T-cell (primary cell): ENCODE results near the gene MAP3K1. TPM values are rescaled to one million over a fixed set of nuclear protein-coding genes. Genes with fewer than 3 reads are reported as not detected.
"Not testable (repeated sequence)": the region's sequence is repeated elsewhere in the genome, so short reads cannot be mapped to it uniquely, and the experiment has no call there.

Experiments
- ATAC-seq, 4 experiments: fragments of 200-7000 bp in 3 of 4; fragments of 150-1000 bp in 1 of 4; cut with Tn5 transposase; replicated peaks in 1 of 4; 1 replicate in 3 of 4; 2 replicates in 1 of 4; pipeline ENCODE4 v1.10.0; 2021; ENCODE audit warnings: moderate library complexity in 3 of 4, mild to moderate bottlenecking in 2 of 4, moderate number of reproducible peaks in 1 of 4
- CTCF ChIA-PET, 2 donors: fragments of 300-600 bp; sonication (Branson Sonifier 250); formaldehyde crosslinking; loops; one replicate each; lab custom pipeline; 2022; ENCODE audit warnings: antibody characterized with exemption in 2 of 2; lab: Charles Lee
- POLR2A ChIA-PET, 2 donors: fragments of 300-600 bp; sonication (Branson Sonifier 250); formaldehyde crosslinking; loops; one replicate each; lab custom pipeline; 2022; ENCODE audit warnings: antibody characterized with exemption in 2 of 2; lab: Charles Lee
- DNase-seq, 35 experiments: peaks; one replicate each; pipeline versions ENCODE4 v3.0.0 to v3.0.0-alpha.2; 2013 to 2023
- H3K27ac ChIP-seq: one replicate; pipeline ENCODE4 v1.5.1; 2013; ENCODE audit warnings: low read length
- H3K27me3 ChIP-seq, 2 experiments: replicated peaks in 1 of 2; 1 replicate in 1 of 2; 2 replicates in 1 of 2; pipeline versions ENCODE4 v1.6.1 to v1.7.0; 2013; ENCODE audit warnings: low read length in 1 of 2, mixed read lengths in 1 of 2; ENCODE audit not compliant: control insufficient read depth in 2 of 2, insufficient read depth in 2 of 2; ENCODE audit errors: extremely low read depth in 1 of 2
- H3K36me3 ChIP-seq, 2 donors: 1 replicate in 1 of 2; 2 replicates in 1 of 2; pipeline versions ENCODE4 v1.6.1 to v1.7.0; 2013; ENCODE audit warnings: low read length in 1 of 2; ENCODE audit not compliant: control insufficient read depth in 2 of 2, insufficient read depth in 1 of 2; ENCODE audit errors: extremely low read depth in 1 of 2
- H3K4me1 ChIP-seq, 2 experiments: 1 replicate in 1 of 2; 2 replicates in 1 of 2; pipeline versions ENCODE4 v1.6.1 to v1.7.0; 2013; ENCODE audit warnings: low read length in 2 of 2, mixed read lengths in 1 of 2; ENCODE audit not compliant: insufficient read depth in 2 of 2, control insufficient read depth in 1 of 2; ENCODE audit errors: extremely low read depth in 1 of 2
- H3K4me3 ChIP-seq, 2 donors: 1 replicate in 1 of 2; 2 replicates in 1 of 2; pipeline versions ENCODE4 v1.5.1 to v1.7.0; 2013; ENCODE audit warnings: mild to moderate bottlenecking in 2 of 2, low read length in 1 of 2, moderate library complexity in 1 of 2; ENCODE audit not compliant: control insufficient read depth in 1 of 2; ENCODE audit errors: extremely low read depth in 1 of 2
- H3K9me3 ChIP-seq: 2 replicates; pipeline ENCODE4 v1.7.0; 2013
- H3K27ac Mint-ChIP-seq, 2 donors: one replicate each; pipeline ENCODE4 v1.8.0; 2020 to 2021; ENCODE audit warnings: mild to moderate bottlenecking in 2 of 2, mixed read lengths in 2 of 2
- H3K27me3 Mint-ChIP-seq, 2 donors: one replicate each; pipeline ENCODE4 v1.8.0; 2021 to 2022; ENCODE audit warnings: mixed read lengths in 2 of 2
- H3K36me3 Mint-ChIP-seq: one replicate; pipeline ENCODE4 v1.8.0; 2021; ENCODE audit warnings: mixed read lengths
- H3K4me1 Mint-ChIP-seq, 3 donors: one replicate each; pipeline ENCODE4 v1.8.0; 2020 to 2022; ENCODE audit warnings: mixed read lengths in 3 of 3, mild to moderate bottlenecking in 1 of 3
- H3K4me3 Mint-ChIP-seq, 3 donors: one replicate each; pipeline ENCODE4 v1.8.0; 2020 to 2022; ENCODE audit warnings: mild to moderate bottlenecking in 3 of 3, mixed read lengths in 3 of 3, moderate library complexity in 3 of 3
- H3K9me3 Mint-ChIP-seq, 3 donors: one replicate each; pipeline ENCODE4 v1.8.0; 2020 to 2022; ENCODE audit warnings: mixed read lengths in 3 of 3
- WGBS: methylation state at CpG from one replicate; pipeline ENCODE4 v1.1.5; 2013; ENCODE audit warnings: missing lambda C conversion rate; ENCODE audit not compliant: insufficient coverage; 5-methylcytosine and 5-hydroxymethylcytosine counted together
- total RNA-seq, 35 experiments: library from RNA in 6 of 35; stranded (reverse) in 6 of 35; fragments of 120-200 nt in 1 of 35; gene quantifications; one replicate each; pipeline versions ENCODE4 v1.2.1 to v1.2.4 and lab custom pipeline; 2013 to 2026

The MAP3K1 gene
- 10 to 100 TPM; 53.1 to 96.0 (median 80.6) TPM for total RNA-seq
- total RNA-seq (2013): 91.2 TPM
- total RNA-seq (lab: John Stamatoyannopoulos, UW): 72.9 to 499 (median 318) reads per million in 29 experiments

DNA sequence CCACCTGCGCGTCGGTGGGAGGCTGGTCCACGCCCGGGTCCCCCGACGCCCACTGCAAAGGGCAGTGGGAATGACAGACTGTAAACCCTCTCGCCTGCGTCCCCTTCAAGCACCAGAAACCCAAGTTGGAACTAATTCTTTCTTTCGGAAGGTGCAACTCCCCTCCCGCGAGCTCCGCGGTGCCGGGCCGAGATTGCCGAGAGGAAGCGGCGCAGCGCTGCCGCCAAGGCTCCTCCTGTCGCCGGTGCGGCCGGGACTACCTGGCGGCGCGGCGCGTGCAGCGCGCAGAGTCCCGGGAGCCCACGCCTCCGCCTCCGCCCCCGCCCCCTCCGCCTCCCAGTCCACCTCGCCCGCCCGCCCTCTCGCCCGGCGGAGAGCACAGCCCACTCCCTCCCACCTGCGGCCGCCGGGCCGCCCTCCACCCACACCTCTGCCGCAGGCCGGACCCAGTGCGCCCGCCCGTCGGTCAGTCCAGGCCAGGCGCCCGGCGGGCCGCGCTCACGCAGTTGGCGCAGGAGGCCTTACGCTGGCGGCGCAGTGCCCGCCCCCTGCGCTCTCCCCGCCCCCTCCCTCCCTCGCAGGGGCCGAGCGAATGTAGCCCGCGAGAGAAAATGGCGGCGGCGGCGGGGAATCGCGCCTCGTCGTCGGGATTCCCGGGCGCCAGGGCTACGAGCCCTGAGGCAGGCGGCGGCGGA lies at the start of gene MAP3K1:
Gene MAP3K1, plus strand, starts transcription at position 587 of the 695 bp plus-strand sequence. Its CDS starts 25 bp downstream, at position 612.
- no peaks in the 10 kb centered on the region for H3K36me3 Mint-ChIP-seq
- peaks cover 37 to 42% (median 38%) of the 10 kb centered on the region in 3 donors for H3K4me1 Mint-ChIP-seq
- H3K4me3 Mint-ChIP-seq: peak within 1 kb of the TSS; percentile 92 to 93 (median 93)
- CTCF ChIA-PET: interaction anchor here (0.5 to 1.6 kb wide), 7 partner anchors 12 to 543 kb away, joined by 3 to 8 read pairs (median 3); no protein-coding TSS in a partner anchor
- no peaks in the 10 kb centered on the region for H3K27me3 Mint-ChIP-seq
- ATAC-seq (peak; percentile 76 to 81 (median 80)), DNase-seq (peak; percentile 64 to 91 (median 77))
- POLR2A ChIA-PET: interaction anchor here in 1 of 2 donors (0.7 to 0.9 kb wide), 2 partner anchors 11 to 26 kb away, joined by 3 to 5 read pairs; no protein-coding TSS in a partner anchor
- WGBS: under 1% methylated on average over 57 of the region's 87 CpGs
- no peaks in the 10 kb centered on the region for H3K9me3 Mint-ChIP-seq
- Histone ChIP-seq H3K27ac (peak within 1 kb of the TSS; percentile 72), H3K36me3 (no peaks in the 10 kb centered on the region), H3K4me1 (peaks cover 11 to 13% of the 10 kb centered on the region in 2 experiments), H3K4me3 (peak within 1 kb of the TSS; percentile 92 to 97), H3K27me3 (no peaks in the 10 kb centered on the region), H3K9me3 (no peaks in the 10 kb centered on the region)
- H3K27ac Mint-ChIP-seq: peak within 1 kb of the TSS; percentile 94 to 96

DNA sequence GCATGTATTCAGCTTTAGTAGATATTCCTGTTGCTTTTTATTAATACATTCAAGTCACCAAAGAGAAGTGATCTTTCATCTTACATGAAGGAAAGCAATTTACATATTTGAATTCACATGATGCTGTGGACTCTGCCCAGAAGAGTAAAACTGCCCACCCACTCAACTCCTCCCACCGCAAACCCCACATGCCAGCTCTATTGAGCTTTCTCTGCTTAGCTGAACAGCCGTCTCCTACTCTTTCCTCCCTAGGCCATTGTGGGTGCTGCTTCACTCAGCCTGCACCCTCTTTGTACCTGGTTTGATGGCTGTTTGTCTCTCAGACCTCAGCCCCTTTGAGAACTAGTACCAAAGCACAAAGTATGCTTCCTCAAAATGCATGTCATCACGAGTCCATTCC lies 48.4 kb upstream of the MAP3K1 start:
- no peak overlapping the region for H3K27ac ChIP-seq
- H3K4me3 ChIP-seq: no peak overlapping the region
- ChIA-PET CTCF (interaction anchor here in 1 of 2 donors (0.6 to 1.0 kb wide), 2 partner anchors 26 to 63 kb away, joined by 3 read pairs; no protein-coding TSS in a partner anchor), POLR2A (no interaction called here)
- DNase-seq (no peak), ATAC-seq (no peak)
- no peaks in the 10 kb centered on the region for H3K36me3 ChIP-seq
- peaks cover 0 to 2% of the 10 kb centered on the region in 2 experiments for H3K4me1 ChIP-seq
- no peaks in the 10 kb centered on the region for H3K27me3 ChIP-seq
- Mint-ChIP-seq H3K9me3 (no peaks in the 10 kb centered on the region), H3K36me3 (no peaks in the 10 kb centered on the region), H3K27ac (no peak overlapping the region), H3K4me3 (no peak overlapping the region), H3K27me3 (no peaks in the 10 kb centered on the region), H3K4me1 (peaks cover 5 to 12% (median 9%) of the 10 kb centered on the region in 3 donors)
- no CpG with 5 or more reads among the region's 3 CpGs for WGBS
- H3K9me3 ChIP-seq: no peaks in the 10 kb centered on the region

DNA sequence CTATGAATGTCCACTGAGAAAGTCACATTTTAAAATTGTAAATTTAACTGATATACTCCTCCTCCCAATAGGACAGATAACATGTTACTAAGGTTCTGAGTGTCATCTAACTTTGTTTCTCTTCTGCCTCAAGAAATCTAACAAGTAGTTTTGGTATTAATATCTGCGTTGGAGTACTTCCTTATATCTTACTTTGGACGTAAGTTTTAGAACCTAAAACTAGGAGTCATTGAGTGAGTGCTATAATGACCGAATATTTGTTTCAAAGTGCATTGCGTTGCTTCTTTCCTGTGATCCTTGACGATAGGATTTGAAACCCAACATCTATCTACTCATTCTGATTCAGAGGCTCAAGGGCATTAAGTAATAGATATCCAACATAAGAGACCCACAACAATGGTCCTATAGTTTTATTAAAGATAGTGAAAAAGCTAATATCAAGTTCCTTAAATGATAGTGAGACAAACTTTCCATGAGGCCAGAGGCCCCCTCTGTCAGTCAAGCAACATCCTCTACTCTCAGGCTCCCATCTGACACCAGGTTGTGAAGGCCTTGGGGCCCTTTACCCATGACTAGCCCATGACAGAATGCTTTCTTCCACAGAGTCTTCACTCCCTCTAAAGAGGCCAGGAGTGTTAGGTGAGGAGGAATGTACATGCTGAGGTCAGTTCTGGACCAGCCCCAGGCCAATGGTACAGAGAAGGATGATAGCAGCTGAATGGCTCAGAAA lies 45.3 kb upstream of the MAP3K1 start:
- Histone ChIP-seq H3K4me1 (no peaks in the 10 kb centered on the region), H3K9me3 (no peaks in the 10 kb centered on the region), H3K4me3 (no peak overlapping the region), H3K27me3 (no peaks in the 10 kb centered on the region), H3K36me3 (no peaks in the 10 kb centered on the region), H3K27ac (no peak overlapping the region)
- Mint-ChIP-seq H3K4me1 (peaks cover 0 to 6% (median 0%) of the 10 kb centered on the region in 3 donors), H3K27ac (no peak overlapping the region), H3K9me3 (no peaks in the 10 kb centered on the region), H3K36me3 (no peaks in the 10 kb centered on the region), H3K27me3 (no peaks in the 10 kb centered on the region), H3K4me3 (no peak overlapping the region)
- ATAC-seq (no peak), DNase-seq (no peak)
- POLR2A ChIA-PET: no interaction called here
- WGBS: no CpG with 5 or more reads among the region's 5 CpGs
- CTCF ChIA-PET: no interaction called here

DNA sequence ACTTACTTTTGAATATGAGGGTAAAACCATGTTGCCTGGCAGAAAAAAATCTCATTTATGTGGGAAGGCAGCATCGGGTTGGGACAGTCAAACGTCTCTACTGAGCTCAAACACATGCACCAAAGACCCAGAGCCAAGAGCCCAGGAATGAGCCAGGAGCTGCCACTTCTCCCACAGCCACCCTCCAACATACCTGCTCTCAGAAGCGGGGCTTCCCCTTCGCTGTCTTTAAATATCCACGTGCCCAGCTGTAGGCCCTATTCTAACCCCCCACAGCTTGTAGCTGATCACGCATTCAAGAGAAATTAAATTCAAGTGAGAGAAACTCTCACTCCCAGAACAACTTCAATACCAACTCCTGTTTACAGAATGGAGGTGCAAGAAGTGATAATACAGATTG lies 42.6 kb upstream of the MAP3K1 start:
- CTCF ChIA-PET: interaction anchor here in 1 of 2 donors (0.9 kb wide), 1 partner anchor 15 kb away, joined by 3 read pairs; no protein-coding TSS in a partner anchor

DNA sequence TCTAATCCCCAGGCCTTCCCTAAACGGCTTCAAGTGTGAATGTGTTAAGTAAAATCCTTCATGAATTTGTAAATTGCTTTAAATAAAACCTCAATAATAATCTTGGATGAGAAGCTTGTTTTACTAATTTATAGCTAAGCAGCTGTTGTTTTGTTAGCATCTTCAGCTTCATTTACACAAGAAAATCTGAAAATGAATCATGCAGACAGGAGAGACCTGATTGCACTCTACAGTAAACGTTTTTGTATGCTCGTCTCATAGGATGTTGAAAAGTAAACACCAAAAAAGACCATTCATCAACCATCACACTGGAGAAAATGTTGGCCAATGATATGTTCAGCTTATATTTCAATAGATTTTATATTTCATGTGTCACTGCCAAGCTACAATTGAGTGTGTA lies 40.4 kb upstream of the MAP3K1 start:
- POLR2A ChIA-PET: interaction anchor here (0.6 to 0.9 kb wide), 4 partner anchors 60 to 507 kb away, joined by 3 to 10 read pairs (median 4); no protein-coding TSS in a partner anchor
- WGBS: no CpG with 5 or more reads among the region's 3 CpGs
- H3K27me3 Mint-ChIP-seq: no peaks in the 10 kb centered on the region

More for the DNA sequence above, 42.6 kb upstream of the MAP3K1 start:
- H3K27ac ChIP-seq: no peak overlapping the region
- H3K36me3 ChIP-seq: no peaks in the 10 kb centered on the region
- H3K9me3 Mint-ChIP-seq: peaks cover 0 to 10% (median 0%) of the 10 kb centered on the region in 3 donors
- no peaks in the 10 kb centered on the region for H3K4me1 Mint-ChIP-seq
- no CpG with 5 or more reads among the region's 6 CpGs for WGBS
- H3K27me3 ChIP-seq: no peaks in the 10 kb centered on the region
- no peaks in the 10 kb centered on the region for H3K27me3 Mint-ChIP-seq
- no peak overlapping the region for H3K27ac Mint-ChIP-seq
- POLR2A ChIA-PET: no interaction called here
- no peaks in the 10 kb centered on the region for H3K36me3 Mint-ChIP-seq
- no peak overlapping the region for H3K4me3 ChIP-seq
- ATAC-seq (no peak), DNase-seq (no peak)
- H3K4me1 ChIP-seq: no peaks in the 10 kb centered on the region
- H3K4me3 Mint-ChIP-seq: no peak overlapping the region
- H3K9me3 ChIP-seq: no peaks in the 10 kb centered on the region

GRCh38 chr5:56776212-56776846 lies 39.0 kb upstream of the MAP3K1 start:
- CTCF ChIA-PET: interaction anchor here in 1 of 2 donors (0.7 kb wide), 1 partner anchor 799 kb away, joined by 5 read pairs; no protein-coding TSS in a partner anchor
- H3K36me3 Mint-ChIP-seq, H3K4me3 ChIP-seq, H3K4me3 Mint-ChIP-seq, POLR2A ChIA-PET, H3K27ac Mint-ChIP-seq, H3K27me3 Mint-ChIP-seq, H3K27ac ChIP-seq, H3K9me3 ChIP-seq, H3K27me3 ChIP-seq, H3K4me1 Mint-ChIP-seq, DNase-seq, H3K36me3 ChIP-seq, H3K4me1 ChIP-seq, ATAC-seq: not testable (repeated sequence)
- no CpG with 5 or more reads among the region's 2 CpGs for WGBS
- peaks cover 5 to 18% (median 16%) of the 10 kb centered on the region in 3 donors for H3K9me3 Mint-ChIP-seq

More for the DNA sequence above, 40.4 kb upstream of the MAP3K1 start:
- no peaks in the 10 kb centered on the region for H3K36me3 ChIP-seq
- DNase-seq: no peak
- H3K27me3 ChIP-seq: no peaks in the 10 kb centered on the region
- Mint-ChIP-seq H3K4me1 (no peaks in the 10 kb centered on the region), H3K9me3 (peaks cover 0 to 10% (median 7%) of the 10 kb centered on the region in 3 donors), H3K36me3 (peaks cover 3% of the 10 kb centered on the region), H3K27ac (no peak overlapping the region), H3K4me3 (no peak overlapping the region)
- CTCF ChIA-PET: interaction anchor here in 1 of 2 donors (0.6 kb wide), 1 partner anchor 69 kb away, joined by 6 read pairs; no protein-coding TSS in a partner anchor
- H3K9me3 ChIP-seq: no peaks in the 10 kb centered on the region
- no peak overlapping the region for H3K27ac ChIP-seq
- H3K4me3 ChIP-seq: no peak overlapping the region
- no peaks in the 10 kb centered on the region for H3K4me1 ChIP-seq
- no peak for ATAC-seq
